Testis (tissue), 3 donors: ENCODE results near the gene TUNAR. TPM values are rescaled to one million over a fixed set of nuclear protein-coding genes. Genes with fewer than 3 reads are reported as not detected.
A peak's percentile ranks its signal among the peaks of the same experiment; 100 is the strongest.

Source experiments
- DNase-seq: peaks from one replicate; pipeline ENCODE4 v3.0.0-alpha.2; 2019
- H3K27ac ChIP-seq, 2 donors: fragments of 200-600 bp; sonication (generic); one replicate each; pipeline ENCODE4 v1.5.1; 2019
- H3K27me3 ChIP-seq: fragments of 200-600 bp; sonication (generic); one replicate; pipeline ENCODE4 v1.5.1; 2019
- H3K36me3 ChIP-seq: fragments of 200-600 bp; sonication (generic); one replicate; pipeline ENCODE4 v1.5.1; 2017; ENCODE audit warnings: low read depth; ENCODE audit errors: missing control alignments
- H3K4me1 ChIP-seq: fragments of 200-600 bp; sonication (generic); one replicate; pipeline ENCODE4 v1.5.1; 2019
- H3K4me3 ChIP-seq, 2 donors: fragments of 200-600 bp; sonication (generic); one replicate each; pipeline ENCODE4 v1.5.1; 2017 to 2019
- H3K9me3 ChIP-seq: fragments of 200-600 bp; sonication (generic); one replicate; pipeline ENCODE4 v1.5.1; 2017
- POLR2A ChIP-seq: fragments of 450-650 bp; IDR thresholded peaks from one replicate; pipeline ENCODE4 v1.6.1; 2017; ENCODE audit warnings: antibody characterized with exemption, mild to moderate bottlenecking, moderate library complexity
- WGBS, 2 donors: methylation state at CpG; one replicate each; pipeline ENCODE4 v1.1.5; 2018; 5-methylcytosine and 5-hydroxymethylcytosine counted together
- intact Hi-C: fragments of 100-400 bp; cut with DNase I; formaldehyde crosslinking; loops from one replicate; pipeline ENCODE4 v1.15.1; 2023; ENCODE audit warnings: low total_unique reads
- polyA plus RNA-seq: library from polyadenylated mRNA; stranded (reverse); fragments of 350-450 nt; fragmentation: Illumina TruSeq; extraction: RNeasy Lipid Tissue Mini Kit (QIAGEN cat#74804); gene quantifications from one replicate; pipeline ENCODE4 v1.2.3, GENCODE V29; 2014; ENCODE audit warnings: low read depth, low replicate concordance; ENCODE audit not compliant: insufficient read depth
- total RNA-seq, 2 donors: library from RNA; depleted of rRNA; stranded (reverse); fragments of >200 nt; gene quantifications; one replicate each; pipeline ENCODE4 v1.2.3, GENCODE V29; 2016
- TF ChIP-seq, protein P1 (sequence below), 3 experiments: fragments of 450-650 bp in 2 of 3; fragments of 200-600 bp in 1 of 3; sonication (generic) in 1 of 3; IDR thresholded peaks; one replicate each; pipeline ENCODE4 v1.5.1; 2016 to 2019; ENCODE audit warnings: antibody characterized with exemption in 3 of 3, mild to moderate bottlenecking in 2 of 3, moderate library complexity in 1 of 3

Gene TUNAR
- total and polyA plus RNA-seq, 3 donors from 2014 or later = 2.3 to 4.2 (median 3.9) TPM

DNA sequence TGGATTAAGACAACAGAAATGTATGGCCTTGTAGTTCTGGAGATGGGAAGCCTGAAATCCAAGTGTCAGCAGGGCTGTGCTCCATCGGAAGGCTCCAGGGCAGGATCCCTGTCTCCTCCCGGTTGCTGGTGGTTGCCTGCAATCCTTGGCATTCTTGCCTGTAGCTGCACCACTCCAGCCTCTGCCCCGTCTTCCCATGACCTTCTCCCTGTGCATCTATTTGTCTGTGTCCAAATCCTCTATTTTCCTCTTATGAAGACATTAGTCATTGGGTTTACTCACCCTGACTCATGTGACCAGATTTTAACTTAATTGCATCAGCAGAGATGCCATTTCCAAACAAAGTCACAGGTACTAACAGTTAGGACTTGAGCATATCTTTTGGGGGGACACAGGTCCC is 15.1 kb downstream of the TUNAR start:
- H3K4me3 ChIP-seq = no peak overlapping the region
- H3K4me1 ChIP-seq = no peaks in the 10 kb centered on the region
- H3K9me3 ChIP-seq = no peaks in the 10 kb centered on the region
- no peak for DNase-seq
- H3K27me3 ChIP-seq = no peaks in the 10 kb centered on the region
- WGBS, 2 donors = 68 to 84% methylated on average over 3 of the region's 3 CpGs
- H3K36me3 ChIP-seq = no peaks in the 10 kb centered on the region
- H3K27ac ChIP-seq = no peak overlapping the region
- intact Hi-C loops = no loop called here
- TF ChIP-seq, protein P1, sequence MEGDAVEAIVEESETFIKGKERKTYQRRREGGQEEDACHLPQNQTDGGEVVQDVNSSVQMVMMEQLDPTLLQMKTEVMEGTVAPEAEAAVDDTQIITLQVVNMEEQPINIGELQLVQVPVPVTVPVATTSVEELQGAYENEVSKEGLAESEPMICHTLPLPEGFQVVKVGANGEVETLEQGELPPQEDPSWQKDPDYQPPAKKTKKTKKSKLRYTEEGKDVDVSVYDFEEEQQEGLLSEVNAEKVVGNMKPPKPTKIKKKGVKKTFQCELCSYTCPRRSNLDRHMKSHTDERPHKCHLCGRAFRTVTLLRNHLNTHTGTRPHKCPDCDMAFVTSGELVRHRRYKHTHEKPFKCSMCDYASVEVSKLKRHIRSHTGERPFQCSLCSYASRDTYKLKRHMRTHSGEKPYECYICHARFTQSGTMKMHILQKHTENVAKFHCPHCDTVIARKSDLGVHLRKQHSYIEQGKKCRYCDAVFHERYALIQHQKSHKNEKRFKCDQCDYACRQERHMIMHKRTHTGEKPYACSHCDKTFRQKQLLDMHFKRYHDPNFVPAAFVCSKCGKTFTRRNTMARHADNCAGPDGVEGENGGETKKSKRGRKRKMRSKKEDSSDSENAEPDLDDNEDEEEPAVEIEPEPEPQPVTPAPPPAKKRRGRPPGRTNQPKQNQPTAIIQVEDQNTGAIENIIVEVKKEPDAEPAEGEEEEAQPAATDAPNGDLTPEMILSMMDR (IDR thresholded peaks at IDR 0.05) = no peak
- TF ChIP-seq POLR2A = no peak

DNA sequence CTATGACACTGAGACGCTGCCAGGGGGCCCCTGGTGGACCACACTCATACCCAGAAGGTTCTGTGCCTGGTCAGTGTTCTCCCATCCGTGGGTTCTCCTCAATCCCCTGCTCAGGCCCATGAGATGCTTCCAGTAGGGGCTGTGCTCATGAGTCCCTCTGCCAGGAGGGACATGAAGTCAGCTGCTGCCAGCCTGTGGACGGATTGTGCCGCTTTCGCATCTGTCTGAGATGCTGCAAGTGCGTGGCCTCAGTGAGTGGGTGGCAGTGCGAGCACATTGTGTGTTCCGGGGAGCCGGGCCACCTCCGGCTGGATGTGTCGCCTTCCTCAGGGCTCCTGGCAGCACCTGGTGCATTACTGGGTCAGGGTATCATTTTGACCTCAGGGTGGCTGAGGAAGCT is 15.5 kb downstream of the TUNAR start:
- no peaks in the 10 kb centered on the region for H3K4me1 ChIP-seq
- no peak overlapping the region for H3K4me3 ChIP-seq
- H3K27me3 ChIP-seq = no peaks in the 10 kb centered on the region
- H3K27ac ChIP-seq = no peak overlapping the region
- H3K9me3 ChIP-seq = no peaks in the 10 kb centered on the region
- DNase-seq = no peak
- WGBS, 2 donors = 93 to 96% methylated on average over 11 of the region's 11 CpGs
- no peak for TF ChIP-seq POLR2A
- TF ChIP-seq, protein P1 (IDR thresholded peaks at IDR 0.05) = no peak
- intact Hi-C loops = no loop called here
- H3K36me3 ChIP-seq = no peaks in the 10 kb centered on the region

DNA sequence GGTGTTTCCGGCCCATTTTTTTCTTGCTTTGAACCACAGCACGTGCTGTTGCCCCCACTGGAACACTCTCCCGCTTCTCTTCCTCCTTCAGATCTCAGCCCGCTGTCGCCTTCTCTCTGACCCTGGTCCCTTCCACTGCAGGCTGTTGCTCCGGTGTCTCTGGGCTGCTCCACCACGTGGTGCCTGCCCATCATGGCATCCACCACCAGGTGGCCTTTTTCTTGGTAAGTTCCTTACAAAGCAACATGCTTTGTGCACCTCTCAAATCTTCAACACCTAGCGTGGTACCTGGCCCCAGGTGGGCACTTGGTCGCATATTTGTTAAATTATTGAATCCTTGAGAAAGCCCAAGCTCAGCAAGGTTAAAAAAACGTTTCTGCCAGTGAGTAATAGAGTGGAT is 19.1 kb downstream of the TUNAR start:
- intact Hi-C loops = no loop called here
- DNase-seq = no peak
- WGBS, 2 donors = 55 to 60% methylated on average over 10 of the region's 10 CpGs
- no peak overlapping the region for H3K4me3 ChIP-seq
- no peaks in the 10 kb centered on the region for H3K27me3 ChIP-seq
- H3K4me1 ChIP-seq = no peaks in the 10 kb centered on the region
- H3K36me3 ChIP-seq = no peaks in the 10 kb centered on the region
- TF ChIP-seq, protein P1 (IDR thresholded peaks at IDR 0.05) = peak in 1 of 3 experiments; percentile 18
- no peak for TF ChIP-seq POLR2A
- H3K9me3 ChIP-seq = no peaks in the 10 kb centered on the region
- no peak overlapping the region for H3K27ac ChIP-seq

DNA sequence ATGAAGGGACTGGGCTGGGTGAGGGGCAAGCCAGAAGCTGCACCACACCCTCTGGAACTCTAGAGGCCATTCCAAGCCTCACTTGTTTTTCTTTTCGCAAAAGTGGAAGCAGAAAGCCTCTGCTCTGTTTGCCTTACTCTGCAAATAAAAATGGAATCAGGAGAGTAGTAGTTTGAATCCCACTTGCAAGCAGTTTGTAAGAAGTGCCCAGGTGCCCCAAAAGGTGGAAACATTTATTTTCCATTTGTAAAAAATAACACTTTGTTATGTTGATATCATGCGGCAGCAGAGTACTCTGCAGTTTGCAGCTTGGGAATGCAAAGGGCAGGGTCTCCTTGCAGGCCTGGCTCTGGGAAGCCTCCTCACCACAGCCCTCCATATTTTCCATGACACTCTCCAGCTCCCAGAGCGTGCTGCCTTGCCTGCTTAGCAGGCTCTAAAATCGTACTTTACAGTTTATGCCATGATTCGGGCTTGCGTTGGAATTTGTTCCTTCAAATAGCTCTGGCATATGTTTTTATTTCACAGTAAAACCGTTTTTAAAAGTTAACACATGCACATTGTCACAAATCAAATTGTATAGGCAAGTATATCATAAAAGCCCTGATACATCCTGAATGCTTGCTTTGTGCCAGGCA is 20.0 kb downstream of the TUNAR start:
- TF ChIP-seq, protein P1 (IDR thresholded peaks at IDR 0.05) = no peak
- Histone ChIP-seq H3K27me3 (no peaks in the 10 kb centered on the region), H3K36me3 (no peaks in the 10 kb centered on the region), H3K9me3 (no peaks in the 10 kb centered on the region), H3K4me1 (no peaks in the 10 kb centered on the region), H3K27ac (no peak overlapping the region), H3K4me3 (no peak overlapping the region)
- WGBS, 2 donors = 74 to 77% methylated on average over 7 of the region's 7 CpGs
- intact Hi-C loops = no loop called here
- no peak for DNase-seq

DNA sequence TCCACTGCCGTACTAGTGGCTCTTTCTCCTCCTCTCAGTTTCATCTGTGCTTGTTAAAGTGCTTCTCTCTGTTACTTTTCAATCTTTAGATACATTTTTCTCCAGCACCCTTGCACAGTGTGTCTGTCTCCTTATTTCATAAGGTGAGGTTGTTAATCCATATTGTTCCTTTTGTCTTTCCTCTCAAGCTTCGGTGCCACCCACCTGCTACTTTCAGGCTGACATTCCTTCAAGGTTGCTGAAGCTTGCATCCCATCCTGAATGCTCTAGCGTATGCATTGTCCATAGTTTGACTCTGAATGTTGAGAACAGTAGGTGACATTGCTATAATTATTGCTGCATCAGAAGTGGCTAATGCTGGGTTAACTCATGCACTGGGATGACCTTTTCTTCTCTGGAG is 20.6 kb downstream of the TUNAR start:
- H3K27me3 ChIP-seq = no peaks in the 10 kb centered on the region

More for the DNA sequence above, 20.6 kb downstream of the TUNAR start:
- TF ChIP-seq POLR2A = no peak
- TF ChIP-seq, protein P1 (IDR thresholded peaks at IDR 0.05) = no peak
- Histone ChIP-seq H3K9me3 (no peaks in the 10 kb centered on the region), H3K36me3 (no peaks in the 10 kb centered on the region), H3K4me3 (no peak overlapping the region), H3K27ac (no peak overlapping the region), H3K4me1 (no peaks in the 10 kb centered on the region)
- no peak for DNase-seq
- intact Hi-C loops = no loop called here
- WGBS, 2 donors = 74 to 87% methylated on average over 3 of the region's 3 CpGs
